Activated B cell treated with CpG ODN at 0.5 μM for 24 hours (primary cell): ENCODE results near the gene IPO11. TPM values are rescaled to one million over a fixed set of nuclear protein-coding genes. Genes with fewer than 3 reads are reported as not detected.
A peak's percentile ranks its signal among the peaks of the same experiment; 100 is the strongest.

Experiments
- ATAC-seq: fragments of 200-7000 bp; cut with Tn5 transposase; one replicate; pipeline ENCODE4 v1.10.0; 2021; ENCODE audit warnings: low read depth, mild to moderate bottlenecking, moderate library complexity
- CTCF ChIA-PET: fragments of 350-600 bp; sonication (Branson Sonifier 250); formaldehyde crosslinking; loops from one replicate; lab custom pipeline; 2021; ENCODE audit warnings: antibody characterized with exemption; lab: Charles Lee
- POLR2A ChIA-PET: fragments of 350-600 bp; sonication (Branson Sonifier 250); formaldehyde crosslinking; loops from one replicate; lab custom pipeline; 2021; ENCODE audit warnings: antibody characterized with exemption; lab: Charles Lee
- DNase-seq: peaks from one replicate; pipeline ENCODE4 v3.0.0; 2022
- H3K27ac Mint-ChIP-seq: one replicate; pipeline ENCODE4 v1.8.0; 2020; ENCODE audit warnings: mixed read lengths
- H3K27me3 Mint-ChIP-seq: one replicate; pipeline ENCODE4 v1.8.0; 2021; ENCODE audit warnings: mixed read lengths
- H3K36me3 Mint-ChIP-seq: one replicate; pipeline ENCODE4 v1.8.0; 2021; ENCODE audit warnings: low read depth, mixed read lengths
- H3K4me1 Mint-ChIP-seq: one replicate; pipeline ENCODE4 v1.8.0; 2021; ENCODE audit warnings: mixed read lengths
- H3K4me3 Mint-ChIP-seq: one replicate; pipeline ENCODE4 v1.8.0; 2020; ENCODE audit warnings: mild to moderate bottlenecking, mixed read lengths
- H3K9me3 Mint-ChIP-seq: one replicate; pipeline ENCODE4 v1.8.0; 2020; ENCODE audit warnings: mixed read lengths
- intact Hi-C: fragments of 100-400 bp; cut with micrococcal nuclease; formaldehyde crosslinking; loops from one replicate; pipeline ENCODE4 v1.15.1; 2024
- total RNA-seq: library from RNA; stranded (reverse); gene quantifications from 2 replicates; pipeline ENCODE4 v1.2.3, GENCODE V29; 2022
- TF ChIP-seq, protein P1 (sequence below): fragments of 200-600 bp; IDR thresholded peaks from one replicate; pipeline ENCODE4 v1.8.0; 2022; ENCODE audit warnings: antibody characterized with exemption, mild to moderate bottlenecking

The IPO11 gene
- total RNA-seq, 1 donor from 2014 or later: 32.9 TPM

GRCh38 chr5:62483556-62483955 is 71.0 kb downstream of the IPO11 start:
- intact Hi-C loops: no loop called here
- Mint-ChIP-seq H3K27me3 (no peaks in the 10 kb centered on the region), H3K9me3 (no peaks in the 10 kb centered on the region), H3K4me1 (peaks cover 12% of the 10 kb centered on the region), H3K36me3 (peaks cover 60% of the 10 kb centered on the region), H3K27ac (no peak overlapping the region), H3K4me3 (no peak overlapping the region)
- no peak for DNase-seq
- TF ChIP-seq, protein P1, sequence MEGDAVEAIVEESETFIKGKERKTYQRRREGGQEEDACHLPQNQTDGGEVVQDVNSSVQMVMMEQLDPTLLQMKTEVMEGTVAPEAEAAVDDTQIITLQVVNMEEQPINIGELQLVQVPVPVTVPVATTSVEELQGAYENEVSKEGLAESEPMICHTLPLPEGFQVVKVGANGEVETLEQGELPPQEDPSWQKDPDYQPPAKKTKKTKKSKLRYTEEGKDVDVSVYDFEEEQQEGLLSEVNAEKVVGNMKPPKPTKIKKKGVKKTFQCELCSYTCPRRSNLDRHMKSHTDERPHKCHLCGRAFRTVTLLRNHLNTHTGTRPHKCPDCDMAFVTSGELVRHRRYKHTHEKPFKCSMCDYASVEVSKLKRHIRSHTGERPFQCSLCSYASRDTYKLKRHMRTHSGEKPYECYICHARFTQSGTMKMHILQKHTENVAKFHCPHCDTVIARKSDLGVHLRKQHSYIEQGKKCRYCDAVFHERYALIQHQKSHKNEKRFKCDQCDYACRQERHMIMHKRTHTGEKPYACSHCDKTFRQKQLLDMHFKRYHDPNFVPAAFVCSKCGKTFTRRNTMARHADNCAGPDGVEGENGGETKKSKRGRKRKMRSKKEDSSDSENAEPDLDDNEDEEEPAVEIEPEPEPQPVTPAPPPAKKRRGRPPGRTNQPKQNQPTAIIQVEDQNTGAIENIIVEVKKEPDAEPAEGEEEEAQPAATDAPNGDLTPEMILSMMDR: no peak
- CTCF ChIA-PET: interaction anchor here (0.7 kb wide), 1 partner anchor 23 kb away, joined by 3 read pairs; no protein-coding TSS in a partner anchor
- POLR2A ChIA-PET: no interaction called here
- no peak for ATAC-seq

GRCh38 chr5:62486672-62487071 is 74.1 kb downstream of the IPO11 start:
- Mint-ChIP-seq H3K27me3 (no peaks in the 10 kb centered on the region), H3K27ac (no peak overlapping the region), H3K4me3 (no peak overlapping the region), H3K36me3 (peaks cover 55% of the 10 kb centered on the region), H3K9me3 (no peaks in the 10 kb centered on the region), H3K4me1 (peaks cover 4% of the 10 kb centered on the region)
- no peak for DNase-seq
- ChIA-PET CTCF (no interaction called here), POLR2A (no interaction called here)
- intact Hi-C loops: no loop called here
- TF ChIP-seq, protein P1: no peak
- ATAC-seq: no peak

DNA sequence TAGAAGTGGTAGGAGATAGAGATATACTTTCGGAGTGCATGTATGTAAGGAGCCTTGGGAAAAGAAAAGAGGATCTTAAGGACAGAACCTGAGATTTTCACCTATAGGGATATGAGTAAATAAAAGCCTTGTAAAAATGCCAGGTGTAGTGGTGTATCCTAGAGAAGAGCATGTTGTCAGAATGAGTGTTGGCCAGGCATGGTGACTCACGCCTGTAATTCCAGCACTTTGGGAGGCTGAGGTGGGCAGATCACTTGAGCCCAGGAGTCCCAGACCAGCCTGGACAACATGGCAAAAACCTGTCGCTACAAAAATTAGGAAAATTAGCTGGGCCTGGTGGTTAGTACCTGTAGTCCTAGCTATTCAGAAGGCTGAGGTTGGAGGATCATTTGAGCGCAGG is 76.0 kb downstream of the IPO11 start:
- H3K4me3 Mint-ChIP-seq: no peak overlapping the region
- DNase-seq (no peak), ATAC-seq (no peak)
- no peaks in the 10 kb centered on the region for H3K4me1 Mint-ChIP-seq
- H3K36me3 Mint-ChIP-seq: peaks cover 57% of the 10 kb centered on the region
- TF ChIP-seq, protein P1: no peak
- intact Hi-C loops: no loop called here
- POLR2A ChIA-PET: no interaction called here
- H3K27me3 Mint-ChIP-seq: no peaks in the 10 kb centered on the region
- H3K9me3 Mint-ChIP-seq: no peaks in the 10 kb centered on the region
- peak overlapping the region; percentile 20 for H3K27ac Mint-ChIP-seq
- CTCF ChIA-PET: no interaction called here

GRCh38 chr5:62489471-62489870 is 76.9 kb downstream of the IPO11 start:
- DNase-seq (no peak), ATAC-seq (no peak)
- Mint-ChIP-seq H3K27ac (no peak overlapping the region), H3K36me3 (peaks cover 50% of the 10 kb centered on the region), H3K4me1 (peaks cover under 1% of the 10 kb centered on the region), H3K4me3 (no peak overlapping the region), H3K9me3 (no peaks in the 10 kb centered on the region), H3K27me3 (no peaks in the 10 kb centered on the region)
- TF ChIP-seq, protein P1: no peak
- CTCF ChIA-PET: no interaction called here
- POLR2A ChIA-PET: no interaction called here
- intact Hi-C loops: no loop called here

- Mint-ChIP-seq H3K9me3 (no peaks in the 10 kb centered on the region), H3K4me1 (peaks cover 4% of the 10 kb centered on the region), H3K27me3 (no peaks in the 10 kb centered on the region), H3K27ac (no peak overlapping the region), H3K4me3 (no peak overlapping the region), H3K36me3 (peaks cover 45% of the 10 kb centered on the region)
- ATAC-seq: no peak
- TF ChIP-seq, protein P1: no peak
- ChIA-PET CTCF (no interaction called here), POLR2A (no interaction called here)
- intact Hi-C loops: no loop called here
- DNase-seq: no peak
These were observed 82.2 kb downstream of the IPO11 start for GRCh38 chr5:62494772-62495171.
